Measurements from ENCODE around the gene APPBP2. TPM values are rescaled to one million over a fixed set of nuclear protein-coding genes. Genes with fewer than 3 reads are reported as not detected.

The APPBP2 gene
- polyA plus RNA-seq, 1 of the 3 experiments (the other 2 are of a cell fraction), result 7.6 TPM

- Histone ChIP-seq H4K20me1 (ENCODE audit: insufficient read depth) (peaks cover 61% of the 10 kb centered on the region), H3K79me2 (ENCODE audit: insufficient read depth) (peaks cover 91% of the 10 kb centered on the region), H3K9me2 (no peaks in the 10 kb centered on the region), H3F3A (replicated peaks; ENCODE audit: insufficient read depth) (peaks cover 3% of the 10 kb centered on the region), H3K9ac (peak overlapping the region; percentile 98), H3K36me3 (replicated peaks in 1 of 2; ENCODE audit: control insufficient read depth in 1 of 2, insufficient read depth in 2 of 2, low read length in 1 of 2) (peaks cover 3 to 16% of the 10 kb centered on the region in 2 experiments), H2AFZ (ENCODE audit: low read depth) (no peak overlapping the region), H3K27me3 (ENCODE audit: insufficient read depth) (no peaks in the 10 kb centered on the region), H3K4me3 (ENCODE audit: low read depth in 2 of 2, low read length in 1 of 2) (peak overlapping the region; percentile 90 to 93), H3K4me2 (peak overlapping the region; percentile 78), H3K4me1 (ENCODE audit: control insufficient read depth in 1 of 2, insufficient read depth in 2 of 2, low read depth in 1 of 2, low read length in 1 of 2) (peaks cover 0 to 14% of the 10 kb centered on the region in 2 experiments; a peak in 2 of 4 replicates), H3K27ac (ENCODE audit: low read depth in 2 of 2, low read length in 1 of 2) (peak overlapping the region; percentile 5 to 99; a peak in 1 of 4 replicates), H3K9me3 (no peaks in the 10 kb centered on the region)
- POLR2A ChIA-PET, result no interaction called here
- CTCF ChIA-PET, result interaction anchor here (0.7 to 3.3 kb wide), 5 partner anchors 11 to 77 kb away, joined by 3 to 18 read pairs (median 5); no protein-coding TSS in a partner anchor
- WGBS (ENCODE audit: low lambda C conversion rate), result 3% methylated on average over 1 of the region's 1 CpG
- no peak for DNase-seq
- TF ChIP-seq JUND (IDR thresholded peaks at IDR 0.05) (no peak), ZBTB33 (IDR thresholded peaks at IDR 0.05; ENCODE audit: borderline replicate concordance, low read depth) (no peak), TAF1 (IDR thresholded peaks at IDR 0.05; ENCODE audit: borderline replicate concordance, low read depth, low read length) (no peak), MXI1 (IDR thresholded peaks at IDR 0.05; ENCODE audit: low read depth, low read length) (0 out of 2 replicates have a peak, but pooled peaks have one; percentile 17), EZH2phosphoT487 (IDR thresholded peaks at IDR 0.05; ENCODE audit: borderline replicate concordance, low read depth) (no peak), EP300 (IDR thresholded peaks at IDR 0.05; ENCODE audit: borderline replicate concordance in 1 of 2, low read depth in 1 of 2, low read length in 1 of 2) (no peak), GATA2 (CRISPR knock-in tag; IDR thresholded peaks at IDR 0.05) (0 out of 2 replicates have a peak, but pooled peaks have one; percentile 3), SMC3 (IDR thresholded peaks at IDR 0.05; ENCODE audit: low read depth, low read length) (no peak), SIN3A (IDR thresholded peaks at IDR 0.05; ENCODE audit: borderline replicate concordance, low read depth, low read length) (no peak), USF2 (IDR thresholded peaks at IDR 0.05; ENCODE audit: borderline replicate concordance, low read depth, low read length) (no peak), GABPA (IDR thresholded peaks at IDR 0.05; ENCODE audit: low read depth) (no peak)
- TF ChIP-seq, protein P1, sequence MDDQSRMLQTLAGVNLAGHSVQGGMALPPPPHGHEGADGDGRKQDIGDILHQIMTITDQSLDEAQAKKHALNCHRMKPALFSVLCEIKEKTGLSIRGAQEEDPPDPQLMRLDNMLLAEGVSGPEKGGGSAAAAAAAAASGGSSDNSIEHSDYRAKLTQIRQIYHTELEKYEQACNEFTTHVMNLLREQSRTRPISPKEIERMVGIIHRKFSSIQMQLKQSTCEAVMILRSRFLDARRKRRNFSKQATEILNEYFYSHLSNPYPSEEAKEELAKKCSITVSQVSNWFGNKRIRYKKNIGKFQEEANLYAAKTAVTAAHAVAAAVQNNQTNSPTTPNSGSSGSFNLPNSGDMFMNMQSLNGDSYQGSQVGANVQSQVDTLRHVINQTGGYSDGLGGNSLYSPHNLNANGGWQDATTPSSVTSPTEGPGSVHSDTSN (IDR thresholded peaks at IDR 0.05), result no peak
Observed at GRCh38 chr17:60523822-60524221, 2.2 kb downstream of the APPBP2 start.
